Ectodermal cell (in vitro differentiated cells): Measurements from ENCODE around the gene IGFBP6.

Experiments
- H3K27ac ChIP-seq: 2 replicates; pipeline ENCODE4 v1.7.0; 2013; ENCODE audit warnings: mild to moderate bottlenecking, low read depth, low read length; ENCODE audit not compliant: insufficient read depth, poor library complexity, severe bottlenecking
- H3K27me3 ChIP-seq: 2 replicates; pipeline ENCODE4 v1.7.0; 2013; ENCODE audit warnings: mild to moderate bottlenecking, low read length; ENCODE audit not compliant: insufficient read depth, control insufficient read depth, poor library complexity, severe bottlenecking
- H3K36me3 ChIP-seq: one replicate; pipeline ENCODE4 v1.7.0; 2013; ENCODE audit warnings: low read length; ENCODE audit not compliant: control insufficient read depth, insufficient read depth
- H3K4me1 ChIP-seq: one replicate; pipeline ENCODE4 v1.7.0; 2013; ENCODE audit warnings: low read length; ENCODE audit not compliant: control insufficient read depth, insufficient read depth
- H3K4me3 ChIP-seq: 2 replicates; pipeline ENCODE4 v1.7.0; 2013; ENCODE audit warnings: low read depth, low read length, control low read depth; ENCODE audit not compliant: insufficient read depth
- H3K9me3 ChIP-seq: 2 replicates; pipeline ENCODE4 v1.7.0; 2013; ENCODE audit warnings: mild to moderate bottlenecking, low read length, moderate library complexity; ENCODE audit not compliant: control insufficient read depth
- WGBS, 2 experiments: methylation state at CpG; one replicate each; pipeline ENCODE4 v1.1.7; 2013; ENCODE audit warnings: missing lambda C conversion rate in 2 of 2; 5-methylcytosine and 5-hydroxymethylcytosine counted together

IGFBP6 gene

DNA sequence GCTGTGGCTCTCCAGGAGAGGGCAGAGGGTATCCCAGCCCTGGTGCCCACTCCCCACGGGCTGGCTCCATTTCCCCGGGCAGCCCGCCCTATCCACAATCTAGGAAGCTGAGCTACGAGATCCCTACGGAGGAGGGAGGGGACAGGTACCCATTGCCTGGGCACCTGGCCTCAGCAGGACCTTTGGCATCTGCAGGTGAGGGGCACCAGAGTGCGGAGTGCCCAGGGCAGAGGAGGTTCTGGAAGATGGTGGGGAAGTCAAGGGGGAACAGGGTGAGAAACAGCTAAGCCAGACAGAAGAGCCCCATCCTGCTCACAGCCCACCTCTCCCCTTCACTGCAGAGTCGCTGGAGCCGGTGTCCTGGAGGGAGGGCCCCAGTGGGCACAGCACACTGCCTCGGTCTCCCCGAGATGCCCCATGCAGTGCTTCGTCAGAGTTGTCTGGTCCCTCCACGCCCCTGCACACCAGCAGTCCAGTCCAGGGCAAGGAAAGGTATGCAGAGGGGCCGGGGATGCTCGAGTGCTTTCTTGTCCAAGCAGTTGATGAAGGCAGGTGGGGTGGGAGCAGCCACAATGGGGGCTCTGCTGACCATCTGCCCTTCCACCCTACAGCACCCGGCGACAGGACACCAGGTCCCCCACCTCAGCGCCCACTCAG lies 37.3 kb upstream of the IGFBP6 start:
- WGBS, 2 experiments = 92 to 93% methylated on average over 17 of the region's 17 CpGs
- Histone ChIP-seq H3K4me3 (no peak overlapping the region), H3K9me3 (no peaks in the 10 kb centered on the region), H3K36me3 (no peaks in the 10 kb centered on the region), H3K27ac (no peak overlapping the region), H3K4me1 (no peaks in the 10 kb centered on the region), H3K27me3 (no peaks in the 10 kb centered on the region)

DNA sequence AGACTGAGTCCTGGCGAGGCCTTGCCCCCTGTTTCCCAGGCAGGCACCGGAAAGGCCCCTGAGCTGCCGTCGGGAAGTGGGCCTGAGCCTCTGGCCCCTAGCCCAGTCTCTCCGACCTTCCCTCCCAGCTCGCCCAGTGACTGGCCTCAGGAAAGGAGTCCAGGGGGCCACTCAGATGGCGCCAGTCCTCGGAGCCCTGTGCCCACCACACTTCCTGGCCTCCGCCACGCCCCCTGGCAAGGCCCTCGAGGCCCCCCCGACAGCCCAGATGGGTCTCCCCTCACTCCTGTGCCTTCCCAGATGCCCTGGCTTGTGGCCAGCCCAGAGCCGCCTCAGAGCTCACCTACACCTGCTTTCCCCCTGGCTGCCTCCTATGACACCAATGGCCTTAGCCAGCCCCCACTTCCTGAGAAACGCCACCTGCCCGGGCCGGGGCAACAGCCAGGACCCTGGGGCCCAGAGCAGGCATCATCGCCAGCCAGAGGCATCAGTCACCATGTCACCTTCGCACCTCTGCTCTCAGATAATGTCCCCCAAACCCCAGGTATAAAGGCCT lies 36.7 kb upstream of the IGFBP6 start:
- 90 to 93% methylated on average over 18 of the region's 18 CpGs for WGBS, 2 experiments
- H3K27ac ChIP-seq = no peak overlapping the region

DNA sequence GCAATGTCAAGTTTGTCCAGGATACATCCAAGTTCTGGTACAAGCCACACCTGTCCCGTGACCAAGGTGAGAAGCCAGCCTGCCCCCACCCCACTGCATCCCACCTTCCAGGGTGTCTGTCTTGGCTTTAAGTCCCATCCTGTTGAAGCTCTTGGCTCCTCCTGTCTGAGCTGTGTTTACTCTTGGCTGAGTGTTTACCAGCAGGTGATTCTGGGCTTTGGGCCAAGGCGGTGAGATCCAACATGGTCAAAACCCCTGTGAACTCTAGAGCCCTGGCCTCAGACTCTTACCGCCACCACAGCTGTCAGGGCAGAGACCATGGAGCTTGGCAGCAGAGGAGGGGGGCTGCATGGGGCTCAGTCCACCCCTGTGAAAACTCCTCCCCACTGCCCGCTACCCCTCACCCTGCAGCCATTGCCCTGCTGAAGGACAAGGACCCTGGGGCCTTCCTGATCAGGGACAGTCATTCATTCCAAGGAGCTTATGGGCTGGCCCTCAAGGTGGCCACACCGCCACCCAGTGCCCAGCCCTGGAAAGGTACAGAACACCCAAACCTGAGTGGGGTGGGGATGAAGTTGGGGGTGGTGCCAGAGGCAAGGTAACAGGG lies 36.0 kb upstream of the IGFBP6 start:
- H3K27me3 ChIP-seq = no peaks in the 10 kb centered on the region
- no peaks in the 10 kb centered on the region for H3K9me3 ChIP-seq
- 82 to 90% methylated on average over 5 of the region's 5 CpGs for WGBS, 2 experiments
- no peak overlapping the region for H3K27ac ChIP-seq
- no peaks in the 10 kb centered on the region for H3K4me1 ChIP-seq
- no peak overlapping the region for H3K4me3 ChIP-seq
- H3K36me3 ChIP-seq = no peaks in the 10 kb centered on the region

More for the DNA sequence above, 36.7 kb upstream of the IGFBP6 start:
- Histone ChIP-seq H3K9me3 (no peaks in the 10 kb centered on the region), H3K36me3 (no peaks in the 10 kb centered on the region), H3K27me3 (no peaks in the 10 kb centered on the region), H3K4me3 (no peak overlapping the region), H3K4me1 (no peaks in the 10 kb centered on the region)

DNA sequence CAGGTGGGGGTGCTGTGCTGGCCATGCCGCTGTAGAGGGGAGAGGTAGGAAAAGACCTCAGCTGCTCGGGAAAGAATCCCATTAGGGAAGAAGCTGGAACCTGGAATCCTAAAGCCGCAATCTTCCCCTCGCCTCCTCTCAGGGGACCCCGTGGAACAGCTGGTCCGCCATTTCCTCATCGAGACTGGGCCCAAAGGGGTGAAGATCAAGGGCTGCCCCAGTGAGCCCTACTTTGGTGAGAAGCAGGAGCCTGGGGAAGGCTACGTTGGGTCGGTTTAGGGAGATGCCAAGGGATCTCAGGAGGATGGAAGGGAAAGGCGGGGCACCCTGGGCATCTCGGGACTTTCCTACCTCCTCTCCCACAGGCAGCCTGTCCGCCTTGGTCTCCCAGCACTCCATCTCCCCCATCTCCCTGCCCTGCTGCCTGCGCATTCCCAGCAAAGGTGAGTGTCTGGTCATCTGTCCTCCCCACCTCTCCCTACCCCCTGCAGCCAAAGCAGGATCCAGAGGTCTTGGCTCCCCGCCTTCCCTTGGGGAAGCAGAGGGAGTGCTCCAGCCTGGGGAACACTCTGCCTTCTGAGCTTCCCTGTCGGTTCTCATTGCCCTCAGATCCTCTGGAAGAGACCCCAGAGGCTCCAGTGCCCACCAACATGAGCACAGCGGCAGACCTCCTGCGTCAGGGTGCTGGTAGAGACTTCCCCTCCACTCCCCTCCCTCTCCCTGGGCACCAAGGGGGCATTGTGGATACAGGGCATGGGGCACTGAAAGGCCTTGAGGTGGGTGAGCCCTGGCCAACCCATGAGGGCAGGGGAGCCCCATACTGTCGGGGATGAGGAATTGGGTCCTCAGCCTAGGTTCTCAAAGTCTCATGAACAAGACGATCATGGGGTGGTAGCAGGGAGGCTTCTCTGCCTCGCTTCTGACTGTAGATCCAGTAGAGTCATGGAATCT lies 35.2 kb upstream of the IGFBP6 start:
- no peaks in the 10 kb centered on the region for H3K4me1 ChIP-seq
- 87 to 88% methylated on average over 20 of the region's 20 CpGs for WGBS, 2 experiments
- no peaks in the 10 kb centered on the region for H3K36me3 ChIP-seq
- no peaks in the 10 kb centered on the region for H3K27me3 ChIP-seq
- H3K9me3 ChIP-seq = no peaks in the 10 kb centered on the region
- H3K27ac ChIP-seq = no peak overlapping the region
- no peak overlapping the region for H3K4me3 ChIP-seq

DNA sequence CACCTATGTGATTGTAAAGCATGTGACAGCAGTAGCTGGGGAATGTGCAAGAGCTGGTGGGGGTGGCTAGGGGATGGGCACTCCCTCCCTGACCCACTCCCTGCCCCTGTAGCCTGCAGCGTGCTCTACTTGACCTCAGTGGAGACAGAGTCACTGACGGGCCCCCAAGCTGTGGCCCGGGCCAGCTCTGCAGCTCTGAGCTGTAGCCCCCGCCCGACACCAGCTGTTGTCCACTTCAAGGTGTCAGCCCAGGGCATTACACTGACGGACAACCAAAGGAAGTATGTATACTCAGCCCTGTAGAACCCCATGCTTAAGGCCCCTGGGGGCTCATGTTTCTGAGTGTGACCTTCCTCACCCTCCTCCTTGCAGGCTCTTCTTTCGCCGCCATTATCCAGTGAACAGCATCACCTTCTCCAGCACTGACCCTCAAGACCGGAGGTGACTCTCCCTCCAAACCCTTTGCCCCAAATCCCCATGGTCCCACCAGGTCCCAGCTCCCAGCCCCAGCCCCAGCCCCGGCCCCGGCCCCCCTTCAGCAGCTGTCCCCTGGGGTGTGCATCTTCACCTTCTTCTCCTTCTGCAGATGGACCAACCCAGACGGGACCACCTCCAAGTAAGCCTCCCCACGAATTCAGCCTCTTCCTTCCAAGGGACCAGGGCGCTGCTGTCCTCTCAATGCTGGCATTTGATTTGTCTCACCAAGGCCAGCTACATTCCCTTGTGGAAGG lies 34.3 kb upstream of the IGFBP6 start:
- WGBS, 2 experiments = 91% methylated on average over 14 of the region's 14 CpGs
- Histone ChIP-seq H3K27ac (no peak overlapping the region), H3K27me3 (no peaks in the 10 kb centered on the region), H3K4me1 (no peaks in the 10 kb centered on the region), H3K36me3 (no peaks in the 10 kb centered on the region), H3K9me3 (no peaks in the 10 kb centered on the region), H3K4me3 (no peak overlapping the region)

DNA sequence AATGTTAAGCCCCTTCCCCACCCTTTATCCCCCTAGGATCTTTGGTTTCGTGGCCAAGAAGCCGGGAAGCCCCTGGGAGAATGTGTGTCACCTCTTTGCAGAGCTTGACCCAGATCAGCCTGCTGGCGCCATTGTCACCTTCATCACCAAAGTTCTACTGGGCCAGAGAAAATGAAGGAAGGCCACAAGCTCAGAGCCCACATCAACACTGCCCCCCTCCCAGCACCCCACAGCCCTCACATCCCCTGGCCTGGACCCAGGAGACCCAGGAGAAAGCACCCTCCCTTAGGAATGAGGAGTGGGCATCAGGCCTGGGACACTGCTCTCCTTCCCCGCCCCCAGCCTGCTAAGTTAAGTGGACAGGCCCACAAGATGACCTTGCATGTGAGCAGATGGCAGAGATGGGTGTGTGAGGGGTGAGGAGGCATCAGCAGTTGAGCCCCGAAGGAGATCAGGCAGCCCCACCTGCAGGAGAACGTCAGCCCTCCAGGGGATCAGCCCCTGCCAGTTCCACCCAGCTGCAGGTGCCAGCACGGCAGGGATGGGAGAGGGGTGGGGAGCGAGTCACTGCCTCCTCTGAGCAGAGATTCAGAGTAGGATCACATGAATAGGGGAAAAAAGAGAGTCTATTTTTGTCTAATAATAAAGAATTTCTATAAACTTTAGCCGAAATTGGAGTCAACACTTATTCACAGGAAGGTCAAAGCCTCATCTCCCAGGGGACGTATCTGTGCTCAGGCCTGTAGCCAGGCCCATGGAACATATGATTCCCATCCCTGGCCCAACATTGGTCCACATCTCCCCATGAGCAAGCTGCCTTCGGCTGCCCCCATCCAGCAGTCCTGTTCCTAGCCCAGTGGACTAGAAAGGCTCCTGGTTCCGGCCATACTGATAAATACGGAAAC lies 33.5 kb upstream of the IGFBP6 start:
- Histone ChIP-seq H3K4me3 (no peak overlapping the region), H3K27me3 (no peaks in the 10 kb centered on the region), H3K36me3 (no peaks in the 10 kb centered on the region), H3K4me1 (peaks cover 4% of the 10 kb centered on the region), H3K27ac (no peak overlapping the region), H3K9me3 (no peaks in the 10 kb centered on the region)
- WGBS, 2 experiments = 88 to 91% methylated on average over 13 of the region's 13 CpGs

DNA sequence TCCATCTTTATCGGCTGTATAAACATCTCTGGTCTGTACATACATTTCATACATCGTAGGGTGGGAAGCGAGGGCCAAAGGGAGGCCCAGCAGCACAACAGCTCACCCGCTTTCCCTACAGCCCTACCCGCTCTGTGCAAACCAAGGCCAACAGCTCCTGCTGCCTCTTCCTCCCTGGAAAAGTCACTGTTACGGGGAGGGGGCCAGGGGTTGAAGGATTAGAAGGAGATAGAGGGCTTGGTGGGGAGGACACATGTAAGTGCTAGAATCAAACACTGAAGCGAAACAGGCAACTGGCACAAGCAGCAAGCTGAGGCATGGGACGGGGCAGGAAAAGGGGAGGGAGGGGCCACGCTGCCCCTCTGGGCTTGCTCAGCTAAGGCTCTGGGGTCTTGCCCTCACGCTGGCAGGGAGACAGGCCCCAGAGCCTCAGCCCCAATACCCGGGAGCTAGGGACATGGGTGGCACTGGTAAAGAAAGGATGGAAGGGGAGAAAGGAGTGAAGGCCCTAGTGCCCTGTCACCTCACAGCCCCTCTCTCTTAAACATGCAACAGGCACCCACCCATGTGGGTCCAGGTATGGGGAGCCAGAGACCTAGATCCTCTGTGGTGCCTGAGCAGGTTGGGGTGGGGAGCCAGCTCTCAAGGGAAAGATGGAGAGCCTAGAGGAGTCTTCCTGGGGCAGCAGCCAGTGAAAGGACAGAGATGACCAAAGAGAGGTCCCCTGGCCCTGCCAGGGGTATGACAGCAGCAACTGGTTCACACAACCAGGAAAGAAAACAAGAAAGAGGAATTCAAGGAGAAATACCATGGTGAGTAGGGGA lies 32.6 kb upstream of the IGFBP6 start:
- peaks cover 8% of the 10 kb centered on the region for H3K4me1 ChIP-seq
- H3K27me3 ChIP-seq = no peaks in the 10 kb centered on the region
- H3K4me3 ChIP-seq = no peak overlapping the region
- H3K27ac ChIP-seq = no peak overlapping the region
- H3K36me3 ChIP-seq = no peaks in the 10 kb centered on the region
- no peaks in the 10 kb centered on the region for H3K9me3 ChIP-seq
- WGBS, 2 experiments = 91 to 95% methylated on average over 11 of the region's 11 CpGs

DNA sequence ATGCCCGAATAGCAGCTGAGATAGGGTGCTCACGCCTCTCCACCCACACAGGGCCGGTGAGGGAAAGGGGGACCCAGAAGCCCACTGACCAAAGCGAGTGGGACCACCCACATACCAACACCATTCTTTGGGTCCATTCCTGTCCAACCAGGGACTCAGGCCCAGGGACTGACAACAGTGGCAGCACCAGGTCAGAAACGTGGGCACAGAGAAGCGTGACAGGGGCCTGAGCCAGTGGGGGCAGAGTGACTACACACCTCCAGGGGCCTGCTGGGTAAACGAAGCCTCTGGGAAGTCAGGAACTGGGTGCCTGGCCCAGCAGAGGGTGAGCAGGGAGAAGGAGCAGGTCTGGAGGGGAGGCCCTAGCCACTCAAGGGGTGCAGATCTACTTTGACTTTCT lies 32.0 kb upstream of the IGFBP6 start:
- Histone ChIP-seq H3K4me3 (no peak overlapping the region), H3K9me3 (no peaks in the 10 kb centered on the region), H3K36me3 (no peaks in the 10 kb centered on the region), H3K27me3 (no peaks in the 10 kb centered on the region), H3K27ac (no peak overlapping the region), H3K4me1 (peaks cover 11% of the 10 kb centered on the region)
- WGBS, 2 experiments = 89 to 90% methylated on average over 7 of the region's 7 CpGs
